MV-4-11 (cell line): ENCODE measurements around the gene LPIN1.
"Not testable (repeated sequence)": the region's sequence is repeated elsewhere in the genome, so short reads cannot be mapped to it uniquely, and the experiment has no call there.

ENCODE experiments used
- DNase-seq: peaks from one replicate; lab custom pipeline; 2025; lab: John Stamatoyannopoulos, UW

Gene LPIN1

DNA sequence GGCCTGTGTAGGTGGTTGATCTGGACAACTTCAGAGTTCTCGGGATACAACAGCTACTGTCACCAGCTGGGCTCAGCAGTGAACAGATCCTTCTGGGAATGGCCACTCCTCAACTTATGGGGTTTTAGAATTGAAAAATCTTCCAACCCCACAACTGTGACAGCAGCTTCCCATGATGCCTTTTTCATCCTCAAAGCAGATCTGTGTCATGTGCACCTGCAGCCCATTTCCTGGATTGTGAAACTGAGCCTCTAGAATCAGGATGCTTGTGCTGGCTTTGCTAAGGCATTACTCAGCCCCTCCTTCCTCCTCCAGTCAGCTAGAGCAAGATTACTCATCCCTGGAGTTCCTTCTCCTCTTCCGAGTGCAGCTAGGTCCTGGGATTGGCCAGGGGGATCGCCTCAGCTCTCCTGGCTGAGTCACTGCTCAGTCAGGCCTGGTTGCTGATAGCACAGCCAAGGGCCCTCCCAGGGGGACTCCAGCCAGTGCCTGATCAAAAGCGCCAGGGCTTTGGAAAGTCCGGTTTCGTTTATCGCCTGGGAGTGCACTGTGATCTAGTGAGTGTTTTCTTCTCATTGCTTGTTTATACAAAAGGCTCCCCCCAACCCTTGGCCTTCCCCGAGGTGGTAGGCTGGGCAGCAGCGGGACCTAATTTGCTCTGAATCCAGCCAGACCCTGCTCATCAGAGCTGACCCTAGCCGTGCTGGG lies 2.4 kb upstream of the LPIN1 start:
- DNase-seq: peak; percentile 99

DNA sequence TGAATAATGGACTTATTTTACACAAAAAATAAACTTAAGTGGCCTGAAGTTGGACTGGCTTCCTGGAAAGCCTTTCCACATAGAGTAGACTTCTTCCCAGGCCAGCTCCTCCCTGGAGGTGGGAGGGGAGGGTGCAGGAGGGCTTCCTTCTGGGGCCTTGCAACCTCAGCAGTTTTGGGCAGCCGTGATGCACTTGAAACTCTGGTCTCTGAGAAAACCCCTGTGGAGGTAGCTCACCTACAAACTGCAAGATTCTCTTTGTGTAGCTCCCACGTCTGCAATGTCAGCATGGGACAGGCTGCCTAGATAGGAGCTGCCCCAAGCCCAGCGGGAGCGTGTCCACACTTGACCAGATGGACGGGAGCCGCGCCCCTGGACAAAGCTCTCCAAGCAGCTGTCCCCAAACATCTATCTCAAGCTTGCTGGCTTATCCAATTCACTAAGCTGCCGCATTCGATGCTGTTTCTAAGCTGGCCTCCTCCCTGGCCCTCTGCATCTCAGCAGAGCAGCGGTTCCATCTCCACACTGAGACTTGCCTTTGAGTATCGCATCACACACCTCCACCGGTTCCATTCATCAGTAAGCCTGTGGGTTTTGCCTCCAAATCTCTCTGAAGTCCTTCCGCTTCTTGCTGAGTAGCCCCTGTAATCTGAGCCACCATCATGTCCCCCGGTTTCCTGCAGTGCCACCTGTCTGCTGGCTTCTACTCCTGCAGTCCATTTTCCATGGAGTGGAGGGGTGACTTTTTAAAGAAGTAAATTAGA lies 1.6 kb upstream of the LPIN1 start:
- DNase-seq: peak; percentile 6

DNA sequence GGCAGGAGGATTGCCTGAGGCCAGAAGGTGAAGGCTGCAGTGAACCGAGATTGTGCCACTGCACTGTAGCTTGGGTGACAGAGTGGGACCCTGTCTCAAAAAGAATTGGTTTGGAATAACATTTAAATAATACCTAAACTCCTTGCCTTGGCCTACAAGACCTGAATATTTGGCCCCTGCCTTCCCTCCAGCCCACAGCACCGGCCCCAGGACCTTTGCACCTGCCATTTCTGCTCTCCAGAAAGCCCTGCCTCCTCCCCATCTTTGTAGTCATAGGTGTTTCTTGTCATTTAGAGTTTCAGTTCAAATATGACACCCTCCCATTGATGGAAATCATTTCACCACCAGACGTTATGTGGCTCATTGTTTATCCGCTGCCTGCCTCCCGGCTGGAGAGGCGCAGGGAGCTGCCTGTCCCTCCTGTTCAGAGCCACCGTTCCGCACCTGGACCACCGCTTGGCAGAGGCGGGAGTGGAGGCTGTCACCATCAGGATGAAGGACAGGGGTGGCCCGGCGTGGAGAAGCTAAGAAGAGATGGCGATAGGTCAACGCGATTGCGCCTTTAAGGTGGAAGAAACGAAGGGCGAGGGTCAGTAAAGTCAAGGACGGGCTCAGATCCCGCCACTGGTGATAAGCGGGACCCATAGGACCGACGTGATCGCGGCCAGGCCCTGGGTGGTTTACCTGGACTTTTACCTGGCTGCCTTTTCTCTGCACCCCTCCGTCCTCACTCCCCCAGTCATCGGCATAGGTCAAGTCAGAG lies 638 bp upstream of the LPIN1 start:
- DNase-seq: no peak

DNA sequence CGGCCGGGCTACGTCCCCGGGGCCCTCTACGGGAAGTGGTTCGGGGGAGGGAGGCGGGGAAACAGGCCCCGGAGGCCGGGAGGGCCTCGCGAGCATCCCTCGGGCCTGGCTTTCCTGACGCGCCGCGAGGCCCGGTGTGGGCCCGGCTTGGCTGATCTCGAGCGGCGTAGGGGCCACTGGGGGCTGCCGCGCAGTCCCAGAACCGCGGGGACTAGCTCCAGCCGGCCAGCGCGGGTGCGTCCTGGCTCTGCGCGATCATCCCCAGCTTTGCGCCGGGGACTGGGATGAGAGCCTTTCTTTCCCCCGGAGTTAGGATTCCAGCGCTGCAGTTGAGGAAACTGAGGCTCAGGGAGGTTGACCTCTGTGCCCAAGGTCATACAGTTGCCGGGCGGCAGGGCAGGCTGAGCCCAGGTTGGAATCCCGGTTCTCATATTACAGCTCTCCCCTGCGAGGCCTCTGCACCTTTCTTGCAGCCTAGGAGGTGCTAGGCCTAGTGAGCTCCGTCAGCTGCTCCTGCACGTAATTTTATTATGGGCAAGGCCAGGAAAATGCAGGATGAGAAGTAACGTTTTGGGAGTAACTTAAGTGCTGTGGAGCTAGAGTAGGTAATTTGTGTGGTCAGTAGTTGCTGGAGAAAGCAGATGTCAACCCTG lies 501 bp downstream of the LPIN1 start:
- no peak for DNase-seq

DNA sequence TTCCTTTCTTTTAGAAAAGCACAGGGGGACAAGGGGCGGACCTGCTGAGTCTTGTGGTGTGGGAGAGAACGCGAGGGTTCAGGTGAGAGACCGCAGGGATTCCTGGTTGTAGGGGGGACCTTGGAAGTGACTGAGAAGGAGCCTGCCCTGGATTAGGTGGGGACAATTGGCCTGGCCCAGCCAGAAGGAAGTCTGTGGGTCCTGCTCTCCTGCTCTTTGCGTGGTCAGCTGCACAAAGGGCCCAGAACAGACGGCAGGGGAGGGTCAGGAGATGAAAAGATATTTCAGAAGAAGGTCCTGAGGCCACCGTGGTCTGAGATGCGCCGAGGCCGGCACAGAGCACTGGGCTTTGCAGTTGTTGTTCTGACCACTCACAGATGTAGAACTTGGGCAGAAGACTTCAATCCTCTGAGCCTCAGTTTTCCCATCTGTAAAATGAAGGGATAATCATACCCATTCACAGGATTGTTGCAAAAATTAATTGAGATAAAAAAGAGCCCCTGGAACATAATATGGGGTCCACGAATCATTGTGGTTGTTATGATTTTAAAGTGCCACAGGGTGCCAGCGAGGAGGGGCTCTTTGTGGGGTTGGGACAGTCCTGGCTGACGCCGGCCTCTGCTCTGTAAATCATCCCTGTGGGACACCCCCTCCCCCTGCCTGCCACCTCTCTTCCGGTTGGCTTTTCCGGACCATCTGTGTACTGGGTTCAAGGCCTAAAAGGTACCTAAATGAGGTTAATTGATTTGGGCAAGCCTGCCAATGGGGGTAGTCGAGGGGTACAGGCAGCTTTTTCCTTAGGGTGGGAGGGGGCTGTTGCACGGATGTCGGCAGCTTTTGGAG lies 1.8 kb downstream of the LPIN1 start:
- DNase-seq: no peak

DNA sequence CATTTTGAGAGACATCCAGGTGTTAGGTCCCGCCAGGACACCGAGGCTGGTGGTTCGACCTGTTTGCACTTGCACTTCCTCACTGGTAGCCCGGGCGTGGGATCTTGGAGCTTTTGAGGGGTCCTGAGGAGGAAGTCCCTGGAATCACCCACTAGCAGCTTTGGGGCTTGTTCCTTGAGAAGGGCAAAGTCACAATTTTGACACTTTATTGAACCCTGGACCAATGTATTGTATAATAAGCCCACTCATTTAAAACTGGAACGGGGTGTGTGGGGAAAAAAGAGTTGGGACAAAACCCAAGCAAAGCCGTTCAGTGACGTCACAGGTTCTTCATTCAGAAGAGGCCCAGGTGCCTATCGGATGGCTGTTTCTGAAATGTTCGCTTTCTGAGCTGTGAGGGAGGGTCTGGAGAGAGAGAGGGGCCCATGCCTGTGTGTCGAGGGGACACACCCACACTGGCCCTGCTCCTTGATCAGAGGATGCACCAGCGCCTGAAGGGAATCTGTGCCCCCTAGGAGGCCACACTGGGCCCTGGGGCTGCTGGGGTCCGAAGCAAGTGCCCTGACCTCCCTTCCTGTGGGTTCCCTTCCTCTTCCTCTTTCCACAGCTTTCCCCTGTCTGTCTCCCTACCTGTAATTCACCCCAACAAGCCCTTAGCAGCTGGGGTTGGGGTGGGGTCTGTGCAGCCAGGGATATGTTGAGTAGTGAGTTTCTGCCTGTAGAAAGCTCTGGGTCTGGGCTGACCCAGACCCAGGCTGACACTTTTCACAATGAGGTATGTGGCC lies 2.6 kb downstream of the LPIN1 start:
- no peak for DNase-seq

DNA sequence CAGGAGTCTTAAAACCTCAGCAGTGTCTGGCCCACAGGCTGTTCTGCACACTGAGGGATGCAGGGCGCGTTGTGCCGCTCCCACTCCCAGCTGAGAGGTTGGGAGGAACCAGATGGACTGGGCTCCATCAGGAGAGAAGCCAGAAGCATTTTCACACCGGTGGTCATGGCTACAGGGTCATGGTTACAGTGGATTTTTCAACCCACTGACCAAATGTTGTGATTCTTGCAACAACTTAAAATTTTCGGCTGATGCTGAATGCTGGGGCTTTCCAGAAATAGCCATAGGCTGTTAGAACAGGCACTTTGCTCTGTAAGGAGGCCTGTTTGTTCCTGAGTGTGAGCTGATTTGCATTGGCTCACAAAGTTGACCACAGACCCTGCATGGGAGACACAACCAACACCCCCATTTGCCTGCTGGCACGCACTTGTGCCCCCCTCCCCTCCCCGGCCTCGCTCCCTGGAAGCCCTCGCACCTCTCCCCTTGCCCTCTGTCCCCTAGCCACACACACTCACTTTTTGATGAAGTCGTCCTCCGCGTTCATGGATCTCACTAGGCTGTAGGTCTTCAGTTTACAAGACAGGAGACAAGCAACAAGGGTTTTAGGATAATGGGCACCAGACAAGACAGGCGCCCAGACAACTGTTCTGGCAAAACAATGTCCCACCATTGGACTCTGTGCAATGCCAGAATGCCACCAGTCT lies 3.4 kb downstream of the LPIN1 start:
- no peak for DNase-seq

DNA sequence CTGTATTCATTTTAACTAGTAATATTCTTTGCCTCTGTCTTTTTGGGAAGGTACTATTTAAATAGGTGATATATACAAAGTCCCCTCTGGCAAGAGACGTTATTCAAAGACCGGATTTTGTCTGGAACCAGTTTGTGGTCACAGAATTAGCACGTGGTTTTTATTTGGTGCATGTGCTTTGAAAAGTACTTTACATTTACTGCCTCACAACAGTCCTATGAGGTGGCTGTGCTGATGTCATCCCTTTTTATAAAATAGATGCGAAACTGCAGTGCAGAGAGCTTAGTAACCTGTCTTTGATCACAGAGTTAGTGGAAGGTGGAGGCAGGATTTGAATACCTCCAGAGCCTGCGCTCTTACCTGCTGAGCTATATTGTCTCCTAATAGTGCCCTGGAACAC lies 4.0 kb downstream of the LPIN1 start:
- DNase-seq: no peak

DNA sequence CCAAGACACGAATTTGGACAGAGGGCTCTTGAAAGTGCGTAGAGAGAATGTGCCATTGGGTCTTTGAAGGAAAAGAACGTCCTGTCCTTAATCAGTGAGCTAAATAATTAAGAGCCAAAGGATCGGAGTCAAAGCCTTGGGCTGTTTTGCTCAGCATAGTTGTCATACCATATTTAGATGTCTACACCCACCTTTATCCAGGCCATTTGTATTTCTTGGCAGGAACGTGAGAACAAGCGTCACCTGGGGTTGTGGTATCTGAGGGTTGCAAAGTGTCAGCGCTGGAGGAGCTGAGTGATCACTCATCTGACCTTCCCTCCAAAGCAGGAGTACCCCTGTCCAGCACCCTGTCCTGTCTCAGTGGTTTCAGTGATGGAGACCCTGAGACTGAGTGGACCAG lies 4.5 kb downstream of the LPIN1 start:
- DNase-seq: no peak

DNA sequence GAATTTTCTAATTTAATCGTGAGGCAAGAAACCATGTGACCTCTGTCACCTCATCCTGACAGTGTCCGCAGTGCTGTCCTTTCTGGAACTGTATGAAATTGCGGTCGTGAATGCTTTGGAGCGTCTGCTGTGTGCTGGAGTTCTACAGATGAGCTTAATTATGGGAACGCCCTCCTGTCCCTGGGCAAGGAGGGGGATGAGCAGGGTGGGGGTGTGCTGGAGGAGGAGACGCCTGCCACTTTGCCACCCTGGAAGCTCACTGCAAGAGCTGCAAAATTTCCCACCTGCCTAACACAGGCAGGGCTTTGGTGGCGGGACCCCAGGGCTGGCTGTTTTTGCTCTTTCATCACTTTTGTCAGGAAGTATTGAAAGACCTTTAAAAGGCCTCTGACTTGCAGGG lies 6.5 kb downstream of the LPIN1 start:
- no peak for DNase-seq

DNA sequence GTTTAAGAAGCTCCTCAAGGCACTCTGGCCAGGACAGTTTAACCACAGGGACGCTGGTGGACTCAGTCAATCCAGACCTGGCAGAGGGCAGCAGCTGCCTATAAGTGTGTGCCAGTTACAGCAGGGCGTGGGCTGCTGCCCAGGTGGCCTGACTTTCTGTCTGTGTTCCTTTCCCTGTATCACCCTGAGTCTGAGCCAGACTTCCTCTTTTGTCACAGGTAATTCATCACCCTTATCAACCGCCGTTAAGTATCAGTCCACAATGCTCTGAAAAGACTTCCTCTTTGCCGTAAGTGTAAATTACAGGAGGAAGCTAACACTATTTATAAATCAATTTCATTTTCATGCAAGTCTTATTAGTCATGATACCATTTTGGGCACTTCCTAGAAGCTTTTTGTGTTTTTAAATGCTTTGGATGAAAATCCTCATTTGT lies 7.0 kb downstream of the LPIN1 start:
- peak; percentile 94 for DNase-seq

DNA sequence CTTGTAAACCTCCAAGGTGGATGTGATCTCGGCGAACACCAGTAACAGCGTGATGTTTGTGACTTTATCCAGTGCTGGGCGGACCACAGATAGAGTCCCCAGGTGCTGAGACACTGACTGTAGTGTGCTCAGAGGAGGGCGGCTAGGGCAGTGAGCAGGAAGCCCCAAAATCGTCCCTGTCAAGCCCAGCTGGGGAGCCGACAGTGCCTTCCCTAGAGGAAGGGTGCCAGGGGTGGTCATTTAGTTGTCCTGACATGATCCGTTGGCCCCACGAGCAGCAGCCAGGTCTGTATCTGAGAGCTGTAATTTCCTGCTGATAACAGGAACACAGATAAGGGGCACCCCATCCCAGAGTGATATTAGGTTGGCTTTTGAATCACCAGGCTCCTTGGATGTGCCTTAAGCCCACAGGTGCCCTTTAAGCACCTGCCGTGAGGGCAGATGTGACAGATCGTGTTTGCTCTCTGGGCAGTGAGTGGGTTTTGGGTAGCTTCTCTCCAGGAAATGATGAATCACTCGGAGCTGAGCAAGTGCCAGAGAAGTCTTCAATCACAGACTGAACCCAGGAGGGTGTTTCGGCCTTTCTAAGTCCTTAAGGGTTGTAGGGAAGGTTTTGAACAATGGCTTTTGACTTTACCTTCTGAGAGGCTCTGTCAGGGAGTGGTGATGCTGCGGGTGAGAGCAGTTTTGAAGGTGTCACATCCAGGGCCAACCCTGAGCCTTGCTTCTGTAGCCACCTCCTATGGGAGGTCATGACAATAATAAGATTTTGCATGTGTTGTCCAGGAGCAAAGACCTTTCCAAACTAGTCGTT lies 7.7 kb downstream of the LPIN1 start:
- peak; percentile 64 for DNase-seq

DNA sequence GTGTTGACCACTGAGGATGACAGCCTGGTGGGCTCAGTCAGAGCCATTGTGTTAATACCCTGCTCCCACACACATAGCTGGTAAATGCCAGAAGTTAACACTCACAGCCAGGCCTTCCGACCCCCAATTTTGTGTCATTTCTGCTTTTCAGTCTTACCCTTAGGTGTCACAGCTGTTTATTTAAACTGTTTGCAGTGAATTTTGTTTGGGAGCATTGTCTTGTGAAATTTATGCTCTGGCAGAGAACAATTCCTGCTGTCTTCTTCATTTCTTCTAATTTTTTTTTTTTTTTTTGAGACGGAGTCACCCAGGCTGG lies 8.2 kb downstream of the LPIN1 start:
- peak; percentile 56 for DNase-seq

DNA sequence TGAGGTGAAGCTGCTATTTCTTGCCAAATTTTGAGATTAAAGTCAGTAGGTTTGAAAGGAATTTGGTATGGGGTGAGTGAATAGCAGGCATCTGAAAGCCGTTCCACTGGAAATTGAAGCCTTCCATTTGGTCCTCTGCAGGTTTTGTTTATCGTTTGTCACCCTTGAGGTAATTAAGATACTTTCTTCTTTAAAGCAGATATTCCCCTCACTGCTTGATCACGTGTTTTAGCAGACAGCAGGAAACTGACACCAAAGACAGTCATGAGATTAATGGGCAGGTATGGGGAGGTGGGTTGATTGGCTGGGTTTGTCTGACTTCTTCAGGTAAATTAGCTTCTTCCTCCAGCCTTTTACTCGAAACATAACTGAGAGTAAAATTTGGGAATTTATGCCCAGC lies 10.7 kb downstream of the LPIN1 start:
- DNase-seq: no peak

DNA sequence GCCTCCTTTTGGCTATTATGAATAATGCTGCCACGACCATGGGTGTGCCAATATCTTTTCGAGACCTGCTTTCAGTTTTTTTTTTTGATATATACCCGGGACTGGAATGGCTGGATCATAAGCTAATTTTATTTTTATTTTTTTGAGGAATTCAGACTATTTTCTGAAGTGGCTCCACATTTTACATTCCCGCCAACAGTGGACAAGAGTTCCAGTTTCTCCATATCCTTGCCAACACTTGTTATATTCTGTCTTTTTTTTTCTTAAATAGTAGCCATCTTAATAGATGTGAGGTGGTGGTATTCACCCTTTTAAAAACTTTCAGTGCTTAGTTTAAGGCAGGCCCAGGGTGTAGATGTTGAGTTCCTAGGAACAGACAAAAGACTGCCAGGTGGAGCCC lies 11.8 kb downstream of the LPIN1 start:
- no peak for DNase-seq

DNA sequence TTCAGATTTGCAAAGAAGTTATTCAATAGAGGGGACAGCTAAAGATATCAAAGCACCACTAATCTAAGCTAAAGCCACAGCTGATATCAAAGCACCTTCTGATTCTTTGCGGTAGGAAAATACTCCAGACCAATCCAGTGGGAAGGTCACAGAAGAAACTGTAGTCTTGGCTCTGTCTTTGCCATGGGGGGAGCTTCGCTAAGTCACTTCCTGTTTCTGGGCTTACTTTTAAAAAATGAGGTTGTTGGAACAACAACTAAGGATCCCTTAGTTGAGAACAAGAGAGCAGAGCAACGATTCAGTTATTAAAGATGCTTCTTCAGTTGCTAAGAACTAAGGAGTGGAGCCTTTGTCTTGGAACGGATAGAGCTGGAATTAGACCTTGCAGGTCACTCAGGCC lies 12.2 kb downstream of the LPIN1 start:
- peak; percentile 59 for DNase-seq

DNA sequence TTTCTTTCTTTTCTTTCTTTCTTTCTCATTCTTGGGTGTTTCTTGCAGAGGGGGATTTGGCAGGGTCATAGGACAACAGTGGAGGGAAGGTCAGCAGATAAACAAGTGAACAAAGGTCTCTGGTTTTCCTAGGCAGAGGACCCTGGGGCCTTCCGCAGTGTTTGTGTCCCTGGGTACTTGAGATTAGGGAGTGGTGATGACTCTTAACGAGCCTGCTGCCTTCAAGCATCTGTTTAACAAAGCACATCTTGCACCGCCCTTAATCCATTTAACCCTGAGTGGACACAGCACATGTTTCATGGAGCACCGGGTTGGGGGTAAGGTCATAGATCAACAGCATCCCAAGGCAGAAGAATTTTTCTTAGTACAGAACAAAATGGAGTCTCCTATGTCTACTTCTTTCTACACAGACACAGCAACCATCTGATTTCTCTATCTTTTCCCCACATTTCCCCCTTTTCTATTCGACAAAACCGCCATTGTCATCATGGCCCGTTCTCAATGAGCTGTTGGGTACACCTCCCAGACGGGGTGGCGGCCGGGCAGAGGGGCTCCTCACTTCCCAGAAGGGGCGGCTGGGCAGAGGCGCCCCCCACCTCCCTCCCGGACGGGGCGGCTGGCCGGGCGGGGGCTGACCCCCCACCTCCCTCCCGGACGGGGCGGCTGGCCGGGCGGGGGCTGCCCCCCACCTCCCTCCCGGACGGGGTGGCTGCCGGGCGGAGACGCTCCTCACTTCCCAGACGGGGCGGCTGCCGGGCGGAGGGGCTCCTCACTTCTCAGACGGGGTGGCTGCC lies 12.9 kb downstream of the LPIN1 start:
- not testable (repeated sequence) for DNase-seq

DNA sequence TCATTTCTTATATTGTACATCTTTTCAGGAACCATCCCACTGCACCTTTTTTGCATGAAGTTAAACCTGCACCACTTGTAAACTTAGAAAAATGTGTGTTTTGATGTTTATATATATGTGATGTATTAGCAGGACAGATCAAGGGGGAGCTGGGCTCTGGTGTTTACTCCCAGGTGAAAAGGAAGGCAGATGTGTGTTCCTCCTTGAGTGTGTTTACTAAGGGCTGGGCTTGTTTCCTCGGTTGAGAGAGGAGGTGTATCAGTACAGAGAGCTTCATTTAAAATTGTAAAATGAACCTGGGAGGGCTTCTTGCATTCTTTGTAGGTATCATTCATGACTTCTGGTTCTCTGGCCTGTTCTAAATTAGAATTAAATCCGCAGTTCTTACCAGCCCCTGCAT lies 14.8 kb downstream of the LPIN1 start:
- no peak for DNase-seq

DNA sequence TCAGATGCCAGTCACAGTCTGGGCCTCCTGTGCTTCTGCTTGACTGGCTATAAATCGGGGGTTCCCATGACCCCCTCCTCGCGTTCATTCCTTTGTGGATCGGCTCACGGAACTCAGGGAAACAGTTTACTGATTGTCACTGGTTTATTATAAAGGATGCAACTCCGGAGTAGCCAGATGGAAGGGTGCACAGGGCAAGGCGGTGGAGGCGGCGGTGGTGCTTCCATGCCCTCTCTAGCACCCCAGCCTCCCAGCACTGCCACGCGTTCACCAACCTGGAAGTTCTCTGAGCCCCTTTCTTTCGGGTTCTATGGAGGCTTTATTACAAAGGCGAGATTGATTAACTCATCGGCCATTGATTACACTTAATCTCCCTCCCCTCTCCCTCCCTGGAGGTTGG lies 15.6 kb downstream of the LPIN1 start:
- no peak for DNase-seq
